Neural cell (in vitro differentiated cells): ENCODE data around the gene FIBCD1. TPM values are rescaled to one million over a fixed set of nuclear protein-coding genes. Genes with fewer than 3 reads are reported as not detected.

Experiments used
- H2AFZ ChIP-seq: fragments of 200-600, 300-800 bp; sonication (generic), shearing (Covaris generic); 2 replicates; pipeline ENCODE4 v1.6.0; 2014; ENCODE audit warnings: low read depth, mild to moderate bottlenecking, antibody characterized with exemption, low read length, moderate library complexity
- H3F3A ChIP-seq: fragments of 200-600 bp; shearing (Covaris generic); 2 replicates; pipeline ENCODE4 v1.6.1; 2016; ENCODE audit warnings: mild to moderate bottlenecking, moderate library complexity, mixed read lengths, antibody characterized with exemption, low read length; ENCODE audit not compliant: insufficient read depth, poor library complexity, severe bottlenecking
- H3K27ac ChIP-seq: fragments of 200-600, 300-800 bp; sonication (generic), shearing (Covaris generic); 2 replicates; pipeline ENCODE4 v1.5.1; 2014; ENCODE audit warnings: mild to moderate bottlenecking, low read length, moderate library complexity
- H3K27me3 ChIP-seq: fragments of 300-800, 200-600 bp; sonication (generic), shearing (Covaris generic); 2 replicates; pipeline ENCODE4 v1.6.0; 2014; ENCODE audit warnings: mild to moderate bottlenecking, low read depth, low read length, moderate library complexity; ENCODE audit not compliant: insufficient read depth
- H3K36me3 ChIP-seq: fragments of 300-800, 200-600 bp; sonication (generic), shearing (Covaris generic); 2 replicates; pipeline ENCODE4 v1.5.1; 2014; ENCODE audit warnings: mild to moderate bottlenecking, antibody characterized with exemption, low read length, moderate library complexity; ENCODE audit not compliant: insufficient read depth
- H3K4me2 ChIP-seq: fragments of 300-800, 200-600 bp; sonication (generic), shearing (Covaris generic); 2 replicates; pipeline ENCODE4 v1.6.0; 2014; ENCODE audit warnings: mild to moderate bottlenecking, low read length
- H3K4me3 ChIP-seq: fragments of 300-800, 200-600 bp; sonication (generic), shearing (Covaris generic); 2 replicates; pipeline ENCODE4 v1.5.1; 2014; ENCODE audit warnings: mild to moderate bottlenecking, low read length, moderate library complexity
- H3K79me2 ChIP-seq: fragments of 200-600 bp; shearing (Covaris generic); replicated peaks from 2 replicates; pipeline ENCODE4 v1.6.0; 2014; ENCODE audit warnings: mild to moderate bottlenecking, low read length, moderate library complexity; ENCODE audit not compliant: insufficient read depth
- H3K9ac ChIP-seq: fragments of 300-800, 200-600 bp; sonication (generic), shearing (Covaris generic); 2 replicates; pipeline ENCODE4 v1.6.1; 2016; ENCODE audit warnings: mild to moderate bottlenecking, low read length, mixed read lengths
- H3K9me2 ChIP-seq: fragments of 200-600 bp; shearing (Covaris generic); 2 replicates; pipeline ENCODE4 v1.6.1; 2016; ENCODE audit warnings: mild to moderate bottlenecking, low read length, mixed read lengths; ENCODE audit not compliant: insufficient read depth
- H3K9me3 ChIP-seq: fragments of 200-600, 300-800 bp; sonication (generic), shearing (Covaris generic); 2 replicates; pipeline ENCODE4 v1.6.1; 2016; ENCODE audit warnings: mild to moderate bottlenecking, mixed run types, low read length, moderate library complexity, mixed read lengths
- H4K20me1 ChIP-seq: fragments of 200-600 bp; shearing (Covaris generic); 2 replicates; pipeline ENCODE4 v1.6.1; 2016; ENCODE audit warnings: mild to moderate bottlenecking, mixed run types; ENCODE audit not compliant: insufficient read depth
- EP300 ChIP-seq: fragments of 450-650 bp; conservative IDR thresholded peaks from 2 replicates; pipeline ENCODE4 v1.6.1; 2014; ENCODE audit warnings: antibody characterized with exemption, mild to moderate bottlenecking, moderate library complexity; ENCODE audit not compliant: poor library complexity, severe bottlenecking
- EZH2 ChIP-seq: fragments of 200-600, 300-800 bp; shearing (Covaris generic), sonication (generic); IDR thresholded peaks from 2 replicates; pipeline ENCODE4 v1.6.1; 2014; ENCODE audit warnings: antibody characterized with exemption, low read length, borderline replicate concordance, mild to moderate bottlenecking; ENCODE audit not compliant: insufficient read depth, poor library complexity, severe bottlenecking
- MXI1 ChIP-seq: fragments of 450-650 bp; conservative IDR thresholded peaks from 2 replicates; pipeline ENCODE4 v1.6.1; 2014; ENCODE audit warnings: antibody characterized with exemption, mild to moderate bottlenecking; ENCODE audit not compliant: poor library complexity, severe bottlenecking
- POLR2AphosphoS5 ChIP-seq: IDR thresholded peaks from 2 replicates; pipeline ENCODE4 v1.6.1; 2012
- RAD21 ChIP-seq: fragments of 450-650 bp; conservative IDR thresholded peaks from 2 replicates; pipeline ENCODE4 v1.6.1; 2014; ENCODE audit warnings: antibody characterized with exemption, mild to moderate bottlenecking, moderate library complexity
- SMC3 ChIP-seq: fragments of 450-650 bp; conservative IDR thresholded peaks from 2 replicates; pipeline ENCODE4 v1.6.1; 2014; ENCODE audit warnings: antibody characterized with exemption, mild to moderate bottlenecking, moderate library complexity; ENCODE audit not compliant: poor library complexity
- TAF1 ChIP-seq: IDR thresholded peaks from 2 replicates; pipeline ENCODE4 v1.6.1; 2012; ENCODE audit warnings: low read depth
- polyA plus RNA-seq: library from polyadenylated mRNA; depleted of rRNA; stranded (reverse); fragments of >200 nt; gene quantifications from 2 replicates; pipeline ENCODE4 v1.2.3, GENCODE V29; 2014
- TF ChIP-seq, protein P1 (sequence below): fragments of 450-650 bp; IDR thresholded peaks from 2 replicates; pipeline ENCODE4 v1.5.1; 2014; ENCODE audit warnings: antibody characterized with exemption, mild to moderate bottlenecking, moderate library complexity; ENCODE audit not compliant: poor library complexity, severe bottlenecking
- TF ChIP-seq, protein P2 (sequence below): IDR thresholded peaks from 2 replicates; pipeline ENCODE4 v1.6.1; 2012; ENCODE audit warnings: borderline replicate concordance

Gene FIBCD1
- polyA plus RNA-seq, 1 donor from 2014 or later, result 2.7 TPM

- H3K27ac ChIP-seq, result no peak overlapping the region
- no peak overlapping the region for H3K4me3 ChIP-seq
- no peaks in the 10 kb centered on the region for H3K27me3 ChIP-seq
- H4K20me1 ChIP-seq, result peaks cover 5% of the 10 kb centered on the region
- no peak overlapping the region for H2AFZ ChIP-seq
- peaks cover 4% of the 10 kb centered on the region for H3K36me3 ChIP-seq
- H3K9me2 ChIP-seq, result no peaks in the 10 kb centered on the region
- no peaks in the 10 kb centered on the region for H3F3A ChIP-seq
- no peak overlapping the region for H3K4me2 ChIP-seq
- peaks cover 17% of the 10 kb centered on the region for H3K79me2 ChIP-seq
- H3K9ac ChIP-seq, result no peak overlapping the region
- no peaks in the 10 kb centered on the region for H3K9me3 ChIP-seq
- TF ChIP-seq MXI1, result no peak
- no peak for TF ChIP-seq TAF1
Measured at GRCh38 chr9:130860458-130861316, 78.4 kb downstream of the FIBCD1 start.

- TF ChIP-seq SMC3, result no peak
- no peak for TF ChIP-seq EZH2
- TF ChIP-seq TAF1, result no peak
- TF ChIP-seq EP300, result no peak
- TF ChIP-seq, protein P1, sequence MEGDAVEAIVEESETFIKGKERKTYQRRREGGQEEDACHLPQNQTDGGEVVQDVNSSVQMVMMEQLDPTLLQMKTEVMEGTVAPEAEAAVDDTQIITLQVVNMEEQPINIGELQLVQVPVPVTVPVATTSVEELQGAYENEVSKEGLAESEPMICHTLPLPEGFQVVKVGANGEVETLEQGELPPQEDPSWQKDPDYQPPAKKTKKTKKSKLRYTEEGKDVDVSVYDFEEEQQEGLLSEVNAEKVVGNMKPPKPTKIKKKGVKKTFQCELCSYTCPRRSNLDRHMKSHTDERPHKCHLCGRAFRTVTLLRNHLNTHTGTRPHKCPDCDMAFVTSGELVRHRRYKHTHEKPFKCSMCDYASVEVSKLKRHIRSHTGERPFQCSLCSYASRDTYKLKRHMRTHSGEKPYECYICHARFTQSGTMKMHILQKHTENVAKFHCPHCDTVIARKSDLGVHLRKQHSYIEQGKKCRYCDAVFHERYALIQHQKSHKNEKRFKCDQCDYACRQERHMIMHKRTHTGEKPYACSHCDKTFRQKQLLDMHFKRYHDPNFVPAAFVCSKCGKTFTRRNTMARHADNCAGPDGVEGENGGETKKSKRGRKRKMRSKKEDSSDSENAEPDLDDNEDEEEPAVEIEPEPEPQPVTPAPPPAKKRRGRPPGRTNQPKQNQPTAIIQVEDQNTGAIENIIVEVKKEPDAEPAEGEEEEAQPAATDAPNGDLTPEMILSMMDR, result no peak
- no peak for TF ChIP-seq POLR2AphosphoS5
- TF ChIP-seq, protein P2, sequence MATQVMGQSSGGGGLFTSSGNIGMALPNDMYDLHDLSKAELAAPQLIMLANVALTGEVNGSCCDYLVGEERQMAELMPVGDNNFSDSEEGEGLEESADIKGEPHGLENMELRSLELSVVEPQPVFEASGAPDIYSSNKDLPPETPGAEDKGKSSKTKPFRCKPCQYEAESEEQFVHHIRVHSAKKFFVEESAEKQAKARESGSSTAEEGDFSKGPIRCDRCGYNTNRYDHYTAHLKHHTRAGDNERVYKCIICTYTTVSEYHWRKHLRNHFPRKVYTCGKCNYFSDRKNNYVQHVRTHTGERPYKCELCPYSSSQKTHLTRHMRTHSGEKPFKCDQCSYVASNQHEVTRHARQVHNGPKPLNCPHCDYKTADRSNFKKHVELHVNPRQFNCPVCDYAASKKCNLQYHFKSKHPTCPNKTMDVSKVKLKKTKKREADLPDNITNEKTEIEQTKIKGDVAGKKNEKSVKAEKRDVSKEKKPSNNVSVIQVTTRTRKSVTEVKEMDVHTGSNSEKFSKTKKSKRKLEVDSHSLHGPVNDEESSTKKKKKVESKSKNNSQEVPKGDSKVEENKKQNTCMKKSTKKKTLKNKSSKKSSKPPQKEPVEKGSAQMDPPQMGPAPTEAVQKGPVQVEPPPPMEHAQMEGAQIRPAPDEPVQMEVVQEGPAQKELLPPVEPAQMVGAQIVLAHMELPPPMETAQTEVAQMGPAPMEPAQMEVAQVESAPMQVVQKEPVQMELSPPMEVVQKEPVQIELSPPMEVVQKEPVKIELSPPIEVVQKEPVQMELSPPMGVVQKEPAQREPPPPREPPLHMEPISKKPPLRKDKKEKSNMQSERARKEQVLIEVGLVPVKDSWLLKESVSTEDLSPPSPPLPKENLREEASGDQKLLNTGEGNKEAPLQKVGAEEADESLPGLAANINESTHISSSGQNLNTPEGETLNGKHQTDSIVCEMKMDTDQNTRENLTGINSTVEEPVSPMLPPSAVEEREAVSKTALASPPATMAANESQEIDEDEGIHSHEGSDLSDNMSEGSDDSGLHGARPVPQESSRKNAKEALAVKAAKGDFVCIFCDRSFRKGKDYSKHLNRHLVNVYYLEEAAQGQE, result no peak
- TF ChIP-seq MXI1, result no peak
- TF ChIP-seq RAD21, result no peak
- Histone ChIP-seq H3K4me3 (no peak overlapping the region), H3K36me3 (peaks cover 8% of the 10 kb centered on the region), H3K79me2 (peaks cover 17% of the 10 kb centered on the region), H3K27ac (no peak overlapping the region), H3K9ac (no peak overlapping the region), H3K9me2 (no peaks in the 10 kb centered on the region), H4K20me1 (peaks cover 5% of the 10 kb centered on the region), H3F3A (no peaks in the 10 kb centered on the region), H2AFZ (no peak overlapping the region), H3K4me2 (no peak overlapping the region), H3K27me3 (no peaks in the 10 kb centered on the region), H3K9me3 (no peaks in the 10 kb centered on the region)
Measured at GRCh38 chr9:130858739-130859705, 80.0 kb downstream of the FIBCD1 start.
